ENCODE data around the gene ITPR2.

The ITPR2 gene

GRCh38 chr12:26512213-26512612 lies 320.8 kb downstream of the ITPR2 start:
- no peak overlapping the region for H3K4me3 ChIP-seq (replicated peaks; ENCODE audit: low read depth, low read length)
- no peak for DNase-seq (ENCODE audit: extremely low read depth, low read depth)
- no peak for TF ChIP-seq CTCF (IDR thresholded peaks at IDR 0.05; ENCODE audit: low read depth, low read length, missing control alignments)

- TF ChIP-seq CTCF (IDR thresholded peaks at IDR 0.05; ENCODE audit: low read depth, low read length, missing control alignments), result no peak
- no peak overlapping the region for H3K4me3 ChIP-seq (replicated peaks; ENCODE audit: low read depth, low read length)
These were observed 322.7 kb downstream of the ITPR2 start for GRCh38 chr12:26510354-26510674.

GRCh38 chr12:26507613-26508012 lies 325.4 kb downstream of the ITPR2 start:
- H3K4me3 ChIP-seq (replicated peaks; ENCODE audit: low read depth, low read length), result no peak overlapping the region
- DNase-seq (ENCODE audit: extremely low read depth, low read depth), result no peak
- no peak for TF ChIP-seq CTCF (IDR thresholded peaks at IDR 0.05; ENCODE audit: low read depth, low read length, missing control alignments)

More at GRCh38 chr12:26510354-26510674, 322.7 kb downstream of the ITPR2 start:
- DNase-seq (ENCODE audit: extremely low read depth, low read depth), result no peak

GRCh38 chr12:26499979-26500640 lies 332.9 kb downstream of the ITPR2 start:
- no peak overlapping the region for H3K4me3 ChIP-seq (replicated peaks; ENCODE audit: low read depth, low read length)
- DNase-seq (ENCODE audit: extremely low read depth, low read depth), result no peak
- TF ChIP-seq CTCF (IDR thresholded peaks at IDR 0.05; ENCODE audit: low read depth, low read length, missing control alignments), result no peak

- DNase-seq (ENCODE audit: extremely low read depth, low read depth), result no peak
These were observed 336.8 kb downstream of the ITPR2 start for GRCh38 chr12:26496170-26496569.

GRCh38 chr12:26493656-26494055 lies 339.3 kb downstream of the ITPR2 start:
- DNase-seq (ENCODE audit: extremely low read depth, low read depth), result no peak
- H3K4me3 ChIP-seq (replicated peaks; ENCODE audit: low read depth, low read length), result no peak overlapping the region
- TF ChIP-seq CTCF (IDR thresholded peaks at IDR 0.05; ENCODE audit: low read depth, low read length, missing control alignments), result no peak

More at GRCh38 chr12:26496170-26496569, 336.8 kb downstream of the ITPR2 start:
- no peak for TF ChIP-seq CTCF (IDR thresholded peaks at IDR 0.05; ENCODE audit: low read depth, low read length, missing control alignments)
- H3K4me3 ChIP-seq (replicated peaks; ENCODE audit: low read depth, low read length), result no peak overlapping the region

- no peak for DNase-seq (ENCODE audit: extremely low read depth, low read depth)
- no peak overlapping the region for H3K4me3 ChIP-seq (replicated peaks; ENCODE audit: low read depth, low read length)
- no peak for TF ChIP-seq CTCF (IDR thresholded peaks at IDR 0.05; ENCODE audit: low read depth, low read length, missing control alignments)
These were observed 340.6 kb downstream of the ITPR2 start for GRCh38 chr12:26492406-26492805.

Measured in HFF-Myc (cell line).